PC-3 (cell line): ENCODE results near the gene NR5A1. TPM values are rescaled to one million over a fixed set of nuclear protein-coding genes. Genes with fewer than 3 reads are reported as not detected.

Experiments
- ATAC-seq: fragments of 200-7000 bp; cut with Tn5 transposase; 2 replicates; pipeline ENCODE4 v1.9.1; 2020; ENCODE audit warnings: mild to moderate bottlenecking, moderate library complexity
- BruUV-seq: library from RNA; stranded (reverse); fragments of 400-500 nt; replicated peaks from 2 replicates; lab custom pipeline; 2021; lab: Mats Ljungman, UMichigan
- CTCF ChIA-PET: fragments of 300-600 bp; sonication (Branson Sonifier 250); formaldehyde crosslinking; loops from one replicate; lab custom pipeline; 2022; ENCODE audit warnings: antibody characterized with exemption; lab: Charles Lee
- POLR2A ChIA-PET: fragments of 300-600 bp; sonication (Branson Sonifier 250); formaldehyde crosslinking; loops from one replicate; lab custom pipeline; 2022; ENCODE audit warnings: antibody characterized with exemption; ENCODE audit not compliant: unreplicated experiment; lab: Charles Lee
- DNase-seq: peaks from one replicate; pipeline ENCODE4 v3.0.0-alpha.2; 2015
- H2AFZ ChIP-seq: fragments of 300-600 bp; sonication (generic); 2 replicates; pipeline ENCODE4 v1.6.0; 2016; ENCODE audit warnings: antibody characterized with exemption, low read length
- H3F3A ChIP-seq: fragments of 300-600 bp; sonication (generic); one replicate; pipeline ENCODE4 v1.6.0; 2017; ENCODE audit warnings: antibody characterized with exemption, low read length, control low read depth, mild to moderate bottlenecking; ENCODE audit not compliant: unreplicated experiment
- H3K27ac ChIP-seq: fragments of 300-600 bp; sonication (generic); 2 replicates; pipeline ENCODE4 v1.5.1; 2016; ENCODE audit warnings: mild to moderate bottlenecking, low read length
- H3K27me3 ChIP-seq: fragments of 300-600 bp; sonication (generic); 2 replicates; pipeline ENCODE4 v1.6.1; 2016; ENCODE audit warnings: low read length, mixed read lengths
- H3K36me3 ChIP-seq: fragments of 300-600 bp; sonication (generic); 2 replicates; pipeline ENCODE4 v1.6.1; 2016; ENCODE audit warnings: low read depth, mixed run types, low read length, mixed read lengths
- H3K4me1 ChIP-seq: fragments of 300-600 bp; sonication (generic); 2 replicates; pipeline ENCODE4 v1.5.1; 2016; ENCODE audit warnings: low read length; ENCODE audit not compliant: insufficient read depth
- H3K4me2 ChIP-seq: fragments of 300-600 bp; sonication (generic); 2 replicates; pipeline ENCODE4 v1.6.0; 2016; ENCODE audit warnings: low read length
- H3K4me3 ChIP-seq: fragments of 300-600 bp; sonication (generic); 2 replicates; pipeline ENCODE4 v1.5.1; 2016; ENCODE audit warnings: mild to moderate bottlenecking, low read length, mixed read lengths
- H3K79me2 ChIP-seq: fragments of 300-600 bp; sonication (generic); 2 replicates; pipeline ENCODE4 v1.6.1; 2017; ENCODE audit warnings: low read length, mixed read lengths
- H3K9ac ChIP-seq: fragments of 300-600 bp; sonication (generic); 2 replicates; pipeline ENCODE4 v1.6.0; 2016; ENCODE audit warnings: mild to moderate bottlenecking, low read length
- H3K9me2 ChIP-seq: fragments of 300-600 bp; sonication (generic); replicated peaks from 2 replicates; pipeline ENCODE4 v1.6.1; 2016; ENCODE audit warnings: mixed run types, low read length, mixed read lengths
- H3K9me3 ChIP-seq: fragments of 300-600 bp; sonication (generic); 2 replicates; pipeline ENCODE4 v1.6.1; 2016; ENCODE audit warnings: low read length, mixed read lengths
- H4K20me1 ChIP-seq: fragments of 300-600 bp; sonication (generic); 2 replicates; pipeline ENCODE4 v1.6.1; 2016; ENCODE audit warnings: low read length, mixed read lengths
- EZH2 ChIP-seq: fragments of 300-600 bp; sonication (generic); IDR thresholded peaks from one replicate; pipeline ENCODE4 v1.6.1; 2017; ENCODE audit warnings: antibody characterized with exemption, mild to moderate bottlenecking, low read length; ENCODE audit not compliant: unreplicated experiment
- EZH2phosphoT487 ChIP-seq: fragments of 300-600 bp; sonication (generic); IDR thresholded peaks from 2 replicates; pipeline ENCODE4 v1.6.1; 2018; ENCODE audit warnings: mild to moderate bottlenecking, antibody characterized with exemption, low read length, borderline replicate concordance
- intact Hi-C: fragments of 100-400 bp; cut with micrococcal nuclease; formaldehyde crosslinking; loops from 2 replicates; pipeline ENCODE4 v1.9.0; 2023
- total RNA-seq: library from RNA; depleted of rRNA; stranded (reverse); fragments of >200 nt; gene quantifications from 2 replicates; pipeline ENCODE4 v1.2.3, GENCODE V29; 2014
- TF ChIP-seq, protein P1 (sequence below): fragments of 300-600 bp; sonication (generic); conservative IDR thresholded peaks from 2 replicates; pipeline ENCODE4 v1.5.1; 2017; ENCODE audit warnings: antibody characterized with exemption, low read depth, mild to moderate bottlenecking, low read length

NR5A1 gene
- total RNA-seq, 1 experiment from 2014 or later, result not detected

DNA sequence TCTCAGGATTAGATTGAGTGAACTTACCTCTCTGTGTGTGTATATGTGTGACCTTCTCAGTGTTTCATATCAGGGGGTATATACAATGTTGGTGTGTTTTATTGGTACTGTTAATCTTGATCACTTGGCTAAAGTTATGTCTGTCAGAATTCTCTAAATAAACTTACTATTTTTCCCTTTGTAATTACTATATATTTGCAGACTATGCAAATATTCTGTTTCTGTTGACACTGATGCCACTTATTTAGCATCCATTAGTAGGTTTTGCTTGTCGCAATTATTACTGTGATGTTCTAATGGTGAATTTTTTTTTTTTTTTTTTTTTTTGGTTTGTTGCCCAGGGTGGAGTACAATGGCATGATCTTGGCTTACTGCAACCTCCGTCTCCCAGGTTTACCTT is 42.9 kb upstream of the NR5A1 start:
- ATAC-seq (no peak), DNase-seq (no peak)
- Histone ChIP-seq H3K4me2 (no peak overlapping the region), H3K9me2 (no peaks in the 10 kb centered on the region), H4K20me1 (no peaks in the 10 kb centered on the region), H3K4me3 (no peak overlapping the region), H2AFZ (no peak overlapping the region), H3K27ac (no peak overlapping the region), H3K27me3 (no peaks in the 10 kb centered on the region), H3F3A (no peaks in the 10 kb centered on the region), H3K9ac (no peak overlapping the region), H3K9me3 (no peaks in the 10 kb centered on the region), H3K79me2 (no peaks in the 10 kb centered on the region), H3K36me3 (no peaks in the 10 kb centered on the region), H3K4me1 (peaks cover 13% of the 10 kb centered on the region; the same call in 1 of the 2 replicates)
- TF ChIP-seq EZH2, result no peak
- TF ChIP-seq EZH2phosphoT487, result no peak
- TF ChIP-seq, protein P1, sequence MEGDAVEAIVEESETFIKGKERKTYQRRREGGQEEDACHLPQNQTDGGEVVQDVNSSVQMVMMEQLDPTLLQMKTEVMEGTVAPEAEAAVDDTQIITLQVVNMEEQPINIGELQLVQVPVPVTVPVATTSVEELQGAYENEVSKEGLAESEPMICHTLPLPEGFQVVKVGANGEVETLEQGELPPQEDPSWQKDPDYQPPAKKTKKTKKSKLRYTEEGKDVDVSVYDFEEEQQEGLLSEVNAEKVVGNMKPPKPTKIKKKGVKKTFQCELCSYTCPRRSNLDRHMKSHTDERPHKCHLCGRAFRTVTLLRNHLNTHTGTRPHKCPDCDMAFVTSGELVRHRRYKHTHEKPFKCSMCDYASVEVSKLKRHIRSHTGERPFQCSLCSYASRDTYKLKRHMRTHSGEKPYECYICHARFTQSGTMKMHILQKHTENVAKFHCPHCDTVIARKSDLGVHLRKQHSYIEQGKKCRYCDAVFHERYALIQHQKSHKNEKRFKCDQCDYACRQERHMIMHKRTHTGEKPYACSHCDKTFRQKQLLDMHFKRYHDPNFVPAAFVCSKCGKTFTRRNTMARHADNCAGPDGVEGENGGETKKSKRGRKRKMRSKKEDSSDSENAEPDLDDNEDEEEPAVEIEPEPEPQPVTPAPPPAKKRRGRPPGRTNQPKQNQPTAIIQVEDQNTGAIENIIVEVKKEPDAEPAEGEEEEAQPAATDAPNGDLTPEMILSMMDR, result no peak
- ChIA-PET CTCF (no interaction called here), POLR2A (interaction anchor here (0.6 kb wide), 1 partner anchor 86 kb away, joined by 3 read pairs; no protein-coding TSS in a partner anchor)
- intact Hi-C loops, result loop anchor here (5.0 kb wide), 1 partner anchor 202 kb away; no protein-coding TSS in a partner anchor
- no TSS peak for BruUV-seq

- BruUV-seq, result no TSS peak
- ChIA-PET POLR2A (no interaction called here), CTCF (no interaction called here)
Observed at GRCh38 chr9:124549016-124549415, 41.8 kb upstream of the NR5A1 start.

GRCh38 chr9:124544535-124544934 is 37.3 kb upstream of the NR5A1 start:
- POLR2A ChIA-PET, result no interaction called here
- H3K36me3 ChIP-seq, result no peaks in the 10 kb centered on the region
- H3F3A ChIP-seq, result no peaks in the 10 kb centered on the region
- no peaks in the 10 kb centered on the region for H3K79me2 ChIP-seq
- H3K9me2 ChIP-seq, result no peaks in the 10 kb centered on the region
- no peak overlapping the region for H2AFZ ChIP-seq
- H3K9me3 ChIP-seq, result no peaks in the 10 kb centered on the region
- H3K4me1 ChIP-seq, result no peaks in the 10 kb centered on the region
- CTCF ChIA-PET, result no interaction called here
- ATAC-seq (no peak), DNase-seq (no peak)
- H3K4me3 ChIP-seq, result no peak overlapping the region
- H3K9ac ChIP-seq, result no peak overlapping the region
- no peaks in the 10 kb centered on the region for H3K27me3 ChIP-seq
- H3K27ac ChIP-seq, result no peak overlapping the region
- no TSS peak for BruUV-seq
- no peaks in the 10 kb centered on the region for H4K20me1 ChIP-seq
- intact Hi-C loops, result no loop called here
- no peak overlapping the region for H3K4me2 ChIP-seq
- TF ChIP-seq EZH2 (no peak), EZH2phosphoT487 (no peak)
- TF ChIP-seq, protein P1, result no peak

More at GRCh38 chr9:124549016-124549415, 41.8 kb upstream of the NR5A1 start:
- H3K27ac ChIP-seq, result no peak overlapping the region
- H3F3A ChIP-seq, result no peaks in the 10 kb centered on the region
- ATAC-seq, result no peak
- H3K9me2 ChIP-seq, result no peaks in the 10 kb centered on the region
- TF ChIP-seq, protein P1, result no peak
- TF ChIP-seq EZH2 (no peak), EZH2phosphoT487 (no peak)
- no peaks in the 10 kb centered on the region for H3K27me3 ChIP-seq
- H3K4me1 ChIP-seq, result peaks cover 13% of the 10 kb centered on the region; the same call in 1 of the 2 replicates
- intact Hi-C loops, result no loop called here
- H3K4me2 ChIP-seq, result no peak overlapping the region
- H3K4me3 ChIP-seq, result no peak overlapping the region
- H3K36me3 ChIP-seq, result no peaks in the 10 kb centered on the region
- no peak overlapping the region for H2AFZ ChIP-seq
- H3K9me3 ChIP-seq, result no peaks in the 10 kb centered on the region
- H3K79me2 ChIP-seq, result no peaks in the 10 kb centered on the region
- no peak for DNase-seq
- H4K20me1 ChIP-seq, result no peaks in the 10 kb centered on the region
- no peak overlapping the region for H3K9ac ChIP-seq
